K562 (cell line): ENCODE results near the gene TM7SF2. TPM values are rescaled to one million over a fixed set of nuclear protein-coding genes. Genes with fewer than 3 reads are reported as not detected.

ENCODE experiments used
- BCOR ChIP-seq: fragments of 450-650 bp; IDR thresholded peaks from 2 replicates; pipeline ENCODE4 v1.6.1; 2016
- FUS ChIP-seq: fragments of 200-400 bp; formaldehyde crosslinking; optimal IDR thresholded peaks from 2 replicates; pipeline ENCODE3; 2017; ENCODE audit warnings: low read depth, low read length
- NFIC ChIP-seq: fragments of 450-650 bp; IDR thresholded peaks from 2 replicates; pipeline ENCODE4 v1.6.1; 2017; ENCODE audit warnings: mild to moderate bottlenecking, inconsistent platforms
- OTX1 ChIP-seq: fragments of 450-650 bp; formaldehyde crosslinking; IDR thresholded peaks from 2 replicates; pipeline ENCODE4 v1.4.0; 2022; ENCODE audit warnings: mild to moderate bottlenecking
- PCBP2 ChIP-seq: fragments of 200-400 bp; formaldehyde crosslinking; IDR thresholded peaks from 2 replicates; pipeline ENCODE4 v1.6.1; 2018; ENCODE audit warnings: low read length, low read depth, mild to moderate bottlenecking, moderate library complexity; ENCODE audit not compliant: poor library complexity, severe bottlenecking
- PRPF4 ChIP-seq: fragments of 200-400 bp; formaldehyde crosslinking; IDR thresholded peaks from one replicate; pipeline ENCODE4 v1.6.1; 2017; ENCODE audit warnings: low read length, low read depth, mild to moderate bottlenecking; ENCODE audit not compliant: insufficient read depth, poor library complexity, severe bottlenecking
- PURB ChIP-seq: sonication (generic); formaldehyde crosslinking; IDR thresholded peaks from 2 replicates; pipeline ENCODE4 v1.9.0; 2021; ENCODE audit warnings: low read depth, mild to moderate bottlenecking, missing genetic modification reagents
- SMC3 ChIP-seq: conservative IDR thresholded peaks from 2 replicates; pipeline ENCODE4 v1.6.1; 2011; ENCODE audit warnings: low read depth, low read length, improper control_type of control experiment; ENCODE audit not compliant: insufficient read depth
- SRSF1 ChIP-seq: fragments of 200-400 bp; formaldehyde crosslinking; IDR thresholded peaks from 2 replicates; pipeline ENCODE4 v1.6.1; 2017; ENCODE audit warnings: mild to moderate bottlenecking, low read depth, low read length, moderate library complexity
- STAT5A ChIP-seq: IDR thresholded peaks from 2 replicates; pipeline ENCODE4 v1.6.1; 2012; ENCODE audit warnings: low read length, inconsistent platforms, borderline replicate concordance
- TAF9B ChIP-seq: fragments of 450-650 bp; IDR thresholded peaks from 2 replicates; pipeline ENCODE4 v1.6.1; 2018; ENCODE audit warnings: mild to moderate bottlenecking; ENCODE audit not compliant: partially characterized antibody
- ZNF217 ChIP-seq: sonication (generic); formaldehyde crosslinking; IDR thresholded peaks from 2 replicates; pipeline ENCODE4 v1.8.0; 2022; ENCODE audit warnings: mild to moderate bottlenecking, missing genetic modification reagents
- ZNF384 ChIP-seq: IDR thresholded peaks from 2 replicates; pipeline ENCODE4 v1.6.1; 2012; ENCODE audit warnings: low read depth, low read length, improper control_type of control experiment
- ZNF584 ChIP-seq: fragments of 200-800 bp; sonication (Bioruptor generic); IDR thresholded peaks from 2 replicates; pipeline ENCODE4 v1.6.1; 2016; ENCODE audit warnings: low read depth, mild to moderate bottlenecking, missing genetic modification characterization, missing compliant biosample characterization
- ZNF764 ChIP-seq: fragments of 250-450 bp; sonication (Bioruptor Pico); IDR thresholded peaks from 2 replicates; pipeline ENCODE4 v1.4.0; 2020; ENCODE audit warnings: low read depth, mild to moderate bottlenecking, moderate library complexity
- ZNF77 ChIP-seq: fragments of 250-450 bp; sonication (Bioruptor Pico); IDR thresholded peaks from 2 replicates; pipeline ENCODE4 v1.5.0; 2020
- polyA plus RNA-seq, 8 experiments: library from polyadenylated mRNA; depleted of rRNA in 4 of 8; stranded (reverse) in 5 of 8; unstranded in 3 of 8; fragments of >200 nt; fragmentation: Nextera tagmentation in 2 of 8; fragmentation: Illumina TruSeq in 1 of 8; extraction: Ambion mirVana in 2 of 8; extraction: Trizol in 1 of 8; gene quantifications; 2 replicates each; pipeline versions ENCODE4 v1.2.1 to v1.2.3, GENCODE V29; 2011 to 2014; ENCODE audit warnings: inconsistent platforms in 1 of 8, missing spikeins in 1 of 8
- total RNA-seq, 7 experiments: library from RNA; depleted of rRNA in 6 of 7; stranded (reverse); fragments of >200 nt in 6 of 7; fragmentation: Illumina TruSeq in 2 of 7; extraction: Trizol in 2 of 7; gene quantifications; 2 replicates each; pipeline versions ENCODE4 v1.2.1 to v1.2.3, GENCODE V29; 2011 to 2021; ENCODE audit warnings: low replicate concordance in 1 of 7
- TF ChIP-seq, protein P1 (sequence below): IDR thresholded peaks from 3 replicates; pipeline ENCODE4 v1.6.1; 2011; ENCODE audit warnings: borderline replicate concordance, mild to moderate bottlenecking, moderate library complexity; ENCODE audit not compliant: insufficient read length; ENCODE audit errors: extremely low read depth
- TF ChIP-seq, protein P2 (sequence below): fragments of 250-450 bp; sonication (Bioruptor Pico); IDR thresholded peaks from 2 replicates; pipeline ENCODE4 v1.8.0; 2021; ENCODE audit warnings: mild to moderate bottlenecking, moderate library complexity
- TF ChIP-seq, protein P3 (sequence below): sonication (generic); formaldehyde crosslinking; IDR thresholded peaks from 2 replicates; pipeline ENCODE4 v1.8.1; 2023; ENCODE audit warnings: mild to moderate bottlenecking, missing genetic modification reagents
- TF ChIP-seq, protein P4 (sequence below): sonication (generic); formaldehyde crosslinking; IDR thresholded peaks from 2 replicates; pipeline ENCODE4 v1.8.1; 2023; ENCODE audit warnings: mild to moderate bottlenecking, missing genetic modification reagents

TM7SF2 gene
- total and polyA plus RNA-seq, 9 of the 15 experiments (the other 6 are each of a cell fraction or from before 2014, with no cell fraction given): 1.2 to 22.0 (median 14.3) TPM

DNA sequence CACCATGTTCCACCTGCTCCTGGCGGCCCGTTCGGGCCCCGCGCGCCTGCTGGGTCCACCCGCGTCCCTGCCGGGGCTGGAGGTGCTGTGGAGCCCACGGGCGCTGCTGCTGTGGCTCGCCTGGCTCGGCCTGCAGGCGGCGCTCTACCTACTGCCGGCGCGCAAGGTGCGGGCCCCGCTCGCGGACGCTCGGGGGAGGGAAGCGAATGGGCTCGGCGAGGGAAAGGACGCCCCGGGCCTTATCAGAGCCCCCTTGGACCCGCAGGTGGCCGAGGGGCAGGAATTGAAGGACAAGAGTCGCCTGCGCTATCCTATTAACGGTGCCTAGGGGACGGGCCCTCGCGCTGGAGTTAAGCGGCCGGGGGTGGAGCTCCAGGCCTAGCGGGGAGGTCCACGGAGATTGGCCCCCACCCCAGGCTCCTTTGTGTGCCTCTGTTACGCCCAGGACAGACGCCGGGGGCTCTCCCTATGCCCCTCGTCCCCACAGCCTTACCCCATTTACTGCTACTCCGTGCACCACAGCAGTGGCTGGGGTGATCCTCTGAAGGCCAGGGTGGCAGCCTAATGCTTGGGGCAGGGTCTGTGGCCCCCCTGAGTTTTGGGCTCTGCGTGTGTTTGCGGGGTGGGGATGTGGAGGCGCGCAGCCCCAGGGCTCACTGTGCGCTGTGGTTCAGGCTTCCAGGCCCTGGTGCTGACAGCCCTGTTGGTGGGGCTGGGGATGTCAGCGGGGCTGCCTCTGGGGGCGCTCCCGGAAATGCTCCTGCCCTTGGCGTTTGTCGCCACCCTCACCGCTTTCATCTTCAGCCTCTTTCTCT, 1.1 kb downstream of the TM7SF2 start (continued):
- TF ChIP-seq, protein P1, sequence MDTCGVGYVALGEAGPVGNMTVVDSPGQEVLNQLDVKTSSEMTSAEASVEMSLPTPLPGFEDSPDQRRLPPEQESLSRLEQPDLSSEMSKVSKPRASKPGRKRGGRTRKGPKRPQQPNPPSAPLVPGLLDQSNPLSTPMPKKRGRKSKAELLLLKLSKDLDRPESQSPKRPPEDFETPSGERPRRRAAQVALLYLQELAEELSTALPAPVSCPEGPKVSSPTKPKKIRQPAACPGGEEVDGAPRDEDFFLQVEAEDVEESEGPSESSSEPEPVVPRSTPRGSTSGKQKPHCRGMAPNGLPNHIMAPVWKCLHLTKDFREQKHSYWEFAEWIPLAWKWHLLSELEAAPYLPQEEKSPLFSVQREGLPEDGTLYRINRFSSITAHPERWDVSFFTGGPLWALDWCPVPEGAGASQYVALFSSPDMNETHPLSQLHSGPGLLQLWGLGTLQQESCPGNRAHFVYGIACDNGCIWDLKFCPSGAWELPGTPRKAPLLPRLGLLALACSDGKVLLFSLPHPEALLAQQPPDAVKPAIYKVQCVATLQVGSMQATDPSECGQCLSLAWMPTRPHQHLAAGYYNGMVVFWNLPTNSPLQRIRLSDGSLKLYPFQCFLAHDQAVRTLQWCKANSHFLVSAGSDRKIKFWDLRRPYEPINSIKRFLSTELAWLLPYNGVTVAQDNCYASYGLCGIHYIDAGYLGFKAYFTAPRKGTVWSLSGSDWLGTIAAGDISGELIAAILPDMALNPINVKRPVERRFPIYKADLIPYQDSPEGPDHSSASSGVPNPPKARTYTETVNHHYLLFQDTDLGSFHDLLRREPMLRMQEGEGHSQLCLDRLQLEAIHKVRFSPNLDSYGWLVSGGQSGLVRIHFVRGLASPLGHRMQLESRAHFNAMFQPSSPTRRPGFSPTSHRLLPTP: no peak
- TF ChIP-seq PCBP2 (no peak), ZNF217 (CRISPR knock-in tag) (no peak), OTX1 (CRISPR knock-in tag) (no peak), SMC3 (peak; percentile 37; the same call in 1 of the 2 replicates), TAF9B (no peak), ZNF77 (CRISPR knock-in tag) (no peak), SRSF1 (no peak), ZNF584 (CRISPR knock-in tag) (no peak), STAT5A (no peak), PURB (CRISPR knock-in tag) (no peak), ZNF764 (CRISPR knock-in tag) (no peak), PRPF4 (peak; percentile 50), NFIC (peak; percentile 61), BCOR (no peak), FUS (peak; percentile 66), ZNF384 (0 out of 2 replicates have a peak, but pooled peaks have one; percentile 28)
- TF ChIP-seq, protein P2, sequence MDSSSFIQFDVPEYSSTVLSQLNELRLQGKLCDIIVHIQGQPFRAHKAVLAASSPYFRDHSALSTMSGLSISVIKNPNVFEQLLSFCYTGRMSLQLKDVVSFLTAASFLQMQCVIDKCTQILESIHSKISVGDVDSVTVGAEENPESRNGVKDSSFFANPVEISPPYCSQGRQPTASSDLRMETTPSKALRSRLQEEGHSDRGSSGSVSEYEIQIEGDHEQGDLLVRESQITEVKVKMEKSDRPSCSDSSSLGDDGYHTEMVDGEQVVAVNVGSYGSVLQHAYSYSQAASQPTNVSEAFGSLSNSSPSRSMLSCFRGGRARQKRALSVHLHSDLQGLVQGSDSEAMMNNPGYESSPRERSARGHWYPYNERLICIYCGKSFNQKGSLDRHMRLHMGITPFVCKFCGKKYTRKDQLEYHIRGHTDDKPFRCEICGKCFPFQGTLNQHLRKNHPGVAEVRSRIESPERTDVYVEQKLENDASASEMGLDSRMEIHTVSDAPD (CRISPR knock-in tag): no peak
- TF ChIP-seq, protein P3, sequence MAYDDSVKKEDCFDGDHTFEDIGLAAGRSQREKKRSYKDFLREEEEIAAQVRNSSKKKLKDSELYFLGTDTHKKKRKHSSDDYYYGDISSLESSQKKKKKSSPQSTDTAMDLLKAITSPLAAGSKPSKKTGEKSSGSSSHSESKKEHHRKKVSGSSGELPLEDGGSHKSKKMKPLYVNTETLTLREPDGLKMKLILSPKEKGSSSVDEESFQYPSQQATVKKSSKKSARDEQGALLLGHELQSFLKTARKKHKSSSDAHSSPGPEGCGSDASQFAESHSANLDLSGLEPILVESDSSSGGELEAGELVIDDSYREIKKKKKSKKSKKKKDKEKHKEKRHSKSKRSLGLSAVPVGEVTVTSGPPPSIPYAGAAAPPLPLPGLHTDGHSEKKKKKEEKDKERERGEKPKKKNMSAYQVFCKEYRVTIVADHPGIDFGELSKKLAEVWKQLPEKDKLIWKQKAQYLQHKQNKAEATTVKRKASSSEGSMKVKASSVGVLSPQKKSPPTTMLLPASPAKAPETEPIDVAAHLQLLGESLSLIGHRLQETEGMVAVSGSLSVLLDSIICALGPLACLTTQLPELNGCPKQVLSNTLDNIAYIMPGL (CRISPR knock-in tag): 0 out of 2 replicates have a peak, but pooled peaks have one; percentile 76
- TF ChIP-seq, protein P4, sequence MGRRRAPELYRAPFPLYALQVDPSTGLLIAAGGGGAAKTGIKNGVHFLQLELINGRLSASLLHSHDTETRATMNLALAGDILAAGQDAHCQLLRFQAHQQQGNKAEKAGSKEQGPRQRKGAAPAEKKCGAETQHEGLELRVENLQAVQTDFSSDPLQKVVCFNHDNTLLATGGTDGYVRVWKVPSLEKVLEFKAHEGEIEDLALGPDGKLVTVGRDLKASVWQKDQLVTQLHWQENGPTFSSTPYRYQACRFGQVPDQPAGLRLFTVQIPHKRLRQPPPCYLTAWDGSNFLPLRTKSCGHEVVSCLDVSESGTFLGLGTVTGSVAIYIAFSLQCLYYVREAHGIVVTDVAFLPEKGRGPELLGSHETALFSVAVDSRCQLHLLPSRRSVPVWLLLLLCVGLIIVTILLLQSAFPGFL: 0 out of 2 replicates have a peak, but pooled peaks have one; percentile 73
